ENCODE measurements around the gene FAIM. TPM values are rescaled to one million over a fixed set of nuclear protein-coding genes. Genes with fewer than 3 reads are reported as not detected.

The FAIM gene
- total and polyA plus RNA-seq, 4 donors, result 3.3 to 8.5 (median 5.1) TPM

DNA sequence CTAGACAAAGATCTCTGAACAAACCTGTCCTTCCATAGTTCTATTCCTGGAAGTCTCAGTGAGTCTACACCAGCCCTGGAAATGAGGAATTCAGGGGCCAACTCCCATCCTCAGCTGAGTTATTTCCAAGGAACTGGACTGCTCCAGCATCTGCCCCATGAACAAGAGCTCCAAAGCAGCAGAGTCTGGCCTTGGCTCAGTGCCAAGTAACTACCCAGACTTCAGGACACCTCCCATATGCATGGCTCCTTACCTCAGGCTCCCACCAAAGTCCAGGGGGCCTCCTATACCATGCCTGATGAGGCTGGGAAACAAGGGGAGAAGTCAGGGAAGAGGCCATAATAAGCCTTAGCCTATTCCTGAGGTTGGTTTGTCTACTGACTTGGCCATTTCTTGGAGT is 45.0 kb downstream of the FAIM start:
- Histone ChIP-seq H3K4me1 (ENCODE audit: control insufficient read depth in 4 of 4, insufficient read depth in 4 of 4, low read length in 3 of 4) (no peaks in the 10 kb centered on the region), H3K27me3 (ENCODE audit: control insufficient read depth in 4 of 4, insufficient read depth in 4 of 4, low read length in 3 of 4) (no peaks in the 10 kb centered on the region), H3K36me3 (ENCODE audit: control insufficient read depth in 4 of 4, insufficient read depth in 3 of 4, low read depth in 1 of 4, low read length in 3 of 4) (peaks cover 12 to 33% (median 27%) of the 10 kb centered on the region in 4 donors), H3K9me3 (ENCODE audit: control insufficient read depth in 4 of 4, low read length in 3 of 4) (peaks cover 0 to 4% (median 0%) of the 10 kb centered on the region in 4 donors), H3K4me3 (ENCODE audit: low read depth in 1 of 3, low read length in 3 of 3) (no peak overlapping the region), H3K27ac (ENCODE audit: low read depth in 1 of 2, low read length in 2 of 2) (no peak overlapping the region), H3K9ac (ENCODE audit: low read depth in 1 of 2, low read length in 2 of 2) (no peak overlapping the region)
- no peak for DNase-seq (ENCODE audit: low spot score)
- no peak for TF ChIP-seq TAF1 (conservative IDR thresholded peaks at IDR 0.05)
- no peak for TF ChIP-seq SP1 (IDR thresholded peaks at IDR 0.05)
- TF ChIP-seq, protein P1, sequence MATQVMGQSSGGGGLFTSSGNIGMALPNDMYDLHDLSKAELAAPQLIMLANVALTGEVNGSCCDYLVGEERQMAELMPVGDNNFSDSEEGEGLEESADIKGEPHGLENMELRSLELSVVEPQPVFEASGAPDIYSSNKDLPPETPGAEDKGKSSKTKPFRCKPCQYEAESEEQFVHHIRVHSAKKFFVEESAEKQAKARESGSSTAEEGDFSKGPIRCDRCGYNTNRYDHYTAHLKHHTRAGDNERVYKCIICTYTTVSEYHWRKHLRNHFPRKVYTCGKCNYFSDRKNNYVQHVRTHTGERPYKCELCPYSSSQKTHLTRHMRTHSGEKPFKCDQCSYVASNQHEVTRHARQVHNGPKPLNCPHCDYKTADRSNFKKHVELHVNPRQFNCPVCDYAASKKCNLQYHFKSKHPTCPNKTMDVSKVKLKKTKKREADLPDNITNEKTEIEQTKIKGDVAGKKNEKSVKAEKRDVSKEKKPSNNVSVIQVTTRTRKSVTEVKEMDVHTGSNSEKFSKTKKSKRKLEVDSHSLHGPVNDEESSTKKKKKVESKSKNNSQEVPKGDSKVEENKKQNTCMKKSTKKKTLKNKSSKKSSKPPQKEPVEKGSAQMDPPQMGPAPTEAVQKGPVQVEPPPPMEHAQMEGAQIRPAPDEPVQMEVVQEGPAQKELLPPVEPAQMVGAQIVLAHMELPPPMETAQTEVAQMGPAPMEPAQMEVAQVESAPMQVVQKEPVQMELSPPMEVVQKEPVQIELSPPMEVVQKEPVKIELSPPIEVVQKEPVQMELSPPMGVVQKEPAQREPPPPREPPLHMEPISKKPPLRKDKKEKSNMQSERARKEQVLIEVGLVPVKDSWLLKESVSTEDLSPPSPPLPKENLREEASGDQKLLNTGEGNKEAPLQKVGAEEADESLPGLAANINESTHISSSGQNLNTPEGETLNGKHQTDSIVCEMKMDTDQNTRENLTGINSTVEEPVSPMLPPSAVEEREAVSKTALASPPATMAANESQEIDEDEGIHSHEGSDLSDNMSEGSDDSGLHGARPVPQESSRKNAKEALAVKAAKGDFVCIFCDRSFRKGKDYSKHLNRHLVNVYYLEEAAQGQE (IDR thresholded peaks at IDR 0.05), result no peak

DNA sequence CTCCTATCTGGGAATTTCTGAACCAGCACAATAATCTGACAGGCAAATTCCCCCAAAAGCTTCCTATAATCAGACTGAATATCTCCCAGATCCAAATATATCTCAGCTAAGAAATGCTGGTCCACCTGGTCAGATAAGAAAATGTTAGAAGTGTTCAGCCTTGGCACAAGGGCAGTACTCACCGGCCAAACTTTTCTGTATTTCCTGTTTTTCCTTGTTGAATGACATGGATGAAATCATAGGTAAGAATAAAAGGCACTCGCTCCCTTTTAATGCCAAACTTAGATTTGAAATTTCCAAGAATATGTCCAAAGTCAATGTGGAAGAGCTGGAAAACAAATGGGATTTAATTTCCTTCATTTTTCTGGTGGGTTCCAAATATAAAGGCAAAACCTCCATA is 48.9 kb downstream of the FAIM start:
- Histone ChIP-seq H3K36me3 (ENCODE audit: control insufficient read depth in 4 of 4, insufficient read depth in 3 of 4, low read depth in 1 of 4, low read length in 3 of 4) (peaks cover 0 to 18% (median 17%) of the 10 kb centered on the region in 4 donors), H3K9me3 (ENCODE audit: control insufficient read depth in 4 of 4, low read length in 3 of 4) (no peaks in the 10 kb centered on the region), H3K27me3 (ENCODE audit: control insufficient read depth in 4 of 4, insufficient read depth in 4 of 4, low read length in 3 of 4) (no peaks in the 10 kb centered on the region), H3K4me3 (ENCODE audit: low read depth in 1 of 3, low read length in 3 of 3) (no peak overlapping the region), H3K4me1 (ENCODE audit: control insufficient read depth in 4 of 4, insufficient read depth in 4 of 4, low read length in 3 of 4) (no peaks in the 10 kb centered on the region), H3K27ac (ENCODE audit: low read depth in 1 of 2, low read length in 2 of 2) (no peak overlapping the region), H3K9ac (ENCODE audit: low read depth in 1 of 2, low read length in 2 of 2) (no peak overlapping the region)
- TF ChIP-seq MAX (IDR thresholded peaks at IDR 0.05), result no peak
- TF ChIP-seq GABPA (IDR thresholded peaks at IDR 0.05 in 1 of 2, conservative IDR thresholded peaks at IDR 0.05 in 1 of 2), result no peak
- no peak for TF ChIP-seq FOXA1 (IDR thresholded peaks at IDR 0.05)
- no peak for TF ChIP-seq SP1 (IDR thresholded peaks at IDR 0.05)
- TF ChIP-seq, protein P2, sequence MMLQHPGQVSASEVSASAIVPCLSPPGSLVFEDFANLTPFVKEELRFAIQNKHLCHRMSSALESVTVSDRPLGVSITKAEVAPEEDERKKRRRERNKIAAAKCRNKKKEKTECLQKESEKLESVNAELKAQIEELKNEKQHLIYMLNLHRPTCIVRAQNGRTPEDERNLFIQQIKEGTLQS (IDR thresholded peaks at IDR 0.05), result no peak
- TF ChIP-seq NR2F2 (IDR thresholded peaks at IDR 0.05), result no peak
- TF ChIP-seq JUND (IDR thresholded peaks at IDR 0.05), result no peak
- TF ChIP-seq, protein P1 (IDR thresholded peaks at IDR 0.05), result no peak
- TF ChIP-seq RXRA (IDR thresholded peaks at IDR 0.05), result no peak
- TF ChIP-seq, protein P3, sequence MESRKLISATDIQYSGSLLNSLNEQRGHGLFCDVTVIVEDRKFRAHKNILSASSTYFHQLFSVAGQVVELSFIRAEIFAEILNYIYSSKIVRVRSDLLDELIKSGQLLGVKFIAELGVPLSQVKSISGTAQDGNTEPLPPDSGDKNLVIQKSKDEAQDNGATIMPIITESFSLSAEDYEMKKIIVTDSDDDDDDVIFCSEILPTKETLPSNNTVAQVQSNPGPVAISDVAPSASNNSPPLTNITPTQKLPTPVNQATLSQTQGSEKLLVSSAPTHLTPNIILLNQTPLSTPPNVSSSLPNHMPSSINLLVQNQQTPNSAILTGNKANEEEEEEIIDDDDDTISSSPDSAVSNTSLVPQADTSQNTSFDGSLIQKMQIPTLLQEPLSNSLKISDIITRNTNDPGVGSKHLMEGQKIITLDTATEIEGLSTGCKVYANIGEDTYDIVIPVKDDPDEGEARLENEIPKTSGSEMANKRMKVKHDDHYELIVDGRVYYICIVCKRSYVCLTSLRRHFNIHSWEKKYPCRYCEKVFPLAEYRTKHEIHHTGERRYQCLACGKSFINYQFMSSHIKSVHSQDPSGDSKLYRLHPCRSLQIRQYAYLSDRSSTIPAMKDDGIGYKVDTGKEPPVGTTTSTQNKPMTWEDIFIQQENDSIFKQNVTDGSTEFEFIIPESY (IDR thresholded peaks at IDR 0.05), result no peak
- no peak for TF ChIP-seq HNF4A (conservative IDR thresholded peaks at IDR 0.05)
- TF ChIP-seq YY1 (IDR thresholded peaks at IDR 0.05), result no peak
- TF ChIP-seq HNF4G (IDR thresholded peaks at IDR 0.05), result no peak
- no peak for TF ChIP-seq EGR1 (IDR thresholded peaks at IDR 0.05; ENCODE audit: low read depth in 2 of 2)
- no peak for TF ChIP-seq FOXA2 (IDR thresholded peaks at IDR 0.05)
- no peak for TF ChIP-seq TAF1 (conservative IDR thresholded peaks at IDR 0.05)
- no peak for TF ChIP-seq RAD21 (IDR thresholded peaks at IDR 0.05)
- WGBS, result 90% methylated on average over 2 of the region's 2 CpGs
- DNase-seq (ENCODE audit: low spot score), result no peak
